Activated T-cell treated with anti-CD3 and anti-CD28 coated beads, Interleukin-2, amount 50 U/mL, for 72 hours (primary cell): ENCODE measurements around the gene FEZ2. TPM values are rescaled to one million over a fixed set of nuclear protein-coding genes. Genes with fewer than 3 reads are reported as not detected.
A peak's percentile ranks its signal among the peaks of the same experiment; 100 is the strongest.

Source experiments
- ATAC-seq, 2 donors: fragments of 150-1000 bp; cut with Tn5 transposase; replicated peaks in 1 of 2; 2 replicates each; pipeline ENCODE4 v1.10.0; 2021; ENCODE audit warnings: moderate library complexity in 2 of 2, mild to moderate bottlenecking in 1 of 2
- DNase-seq, 2 donors: peaks; one replicate each; pipeline ENCODE4 v3.0.0; 2021 to 2022; ENCODE audit warnings: mixed read lengths in 1 of 2
- H3K27ac Mint-ChIP-seq: one replicate; pipeline ENCODE4 v1.8.0; 2022; ENCODE audit warnings: mild to moderate bottlenecking, moderate library complexity, mixed read lengths
- H3K27me3 Mint-ChIP-seq: one replicate; pipeline ENCODE4 v1.8.0; 2022; ENCODE audit warnings: low read depth, mixed read lengths
- H3K36me3 Mint-ChIP-seq, 2 donors: one replicate each; pipeline ENCODE4 v1.8.0; 2022; ENCODE audit warnings: mixed read lengths in 2 of 2, mild to moderate bottlenecking in 1 of 2; ENCODE audit not compliant: insufficient read depth in 2 of 2
- H3K4me1 Mint-ChIP-seq: one replicate; pipeline ENCODE4 v1.8.0; 2022; ENCODE audit warnings: low read depth, mixed read lengths
- H3K4me3 Mint-ChIP-seq, 2 donors: one replicate each; pipeline ENCODE4 v1.8.0; 2022; ENCODE audit warnings: mild to moderate bottlenecking in 2 of 2, mixed read lengths in 2 of 2, moderate library complexity in 2 of 2
- H3K9me3 Mint-ChIP-seq, 2 donors: one replicate each; pipeline ENCODE4 v1.8.0; 2022; ENCODE audit warnings: mixed read lengths in 2 of 2
- total RNA-seq, 2 donors: library from RNA; stranded (reverse); gene quantifications; one replicate each; pipeline ENCODE4 v1.2.3, GENCODE V29; 2022

The FEZ2 gene
- total RNA-seq, 2 donors from 2014 or later = 11.1 to 12.5 TPM

- Mint-ChIP-seq H3K4me3 (no peak overlapping the region), H3K27ac (no peak overlapping the region)
These were observed 69.1 kb downstream of the FEZ2 start for GRCh38 chr2:36528766-36529392.

GRCh38 chr2:36528274-36528673, 69.7 kb downstream of the FEZ2 start:
- DNase-seq (no peak), ATAC-seq (peak in 1 of 2 donors; percentile 29)
- Mint-ChIP-seq H3K9me3 (no peaks in the 10 kb centered on the region), H3K27me3 (no peaks in the 10 kb centered on the region), H3K4me3 (no peak overlapping the region), H3K4me1 (no peaks in the 10 kb centered on the region), H3K27ac (no peak overlapping the region), H3K36me3 (no peaks in the 10 kb centered on the region)

More at GRCh38 chr2:36528766-36529392, 69.1 kb downstream of the FEZ2 start:
- no peak for ATAC-seq
- Mint-ChIP-seq H3K4me1 (no peaks in the 10 kb centered on the region), H3K9me3 (no peaks in the 10 kb centered on the region), H3K27me3 (no peaks in the 10 kb centered on the region), H3K36me3 (no peaks in the 10 kb centered on the region)
- no peak for DNase-seq

GRCh38 chr2:36526226-36526625, 71.7 kb downstream of the FEZ2 start:
- DNase-seq (no peak), ATAC-seq (no peak)
- H3K27me3 Mint-ChIP-seq = no peaks in the 10 kb centered on the region
- H3K9me3 Mint-ChIP-seq = no peaks in the 10 kb centered on the region
- no peak overlapping the region for H3K27ac Mint-ChIP-seq
- no peak overlapping the region for H3K4me3 Mint-ChIP-seq
- no peaks in the 10 kb centered on the region for H3K4me1 Mint-ChIP-seq
- no peaks in the 10 kb centered on the region for H3K36me3 Mint-ChIP-seq

- H3K36me3 Mint-ChIP-seq = no peaks in the 10 kb centered on the region
These were observed 72.7 kb downstream of the FEZ2 start for GRCh38 chr2:36525245-36525644.

GRCh38 chr2:36523153-36523552, 74.8 kb downstream of the FEZ2 start:
- Mint-ChIP-seq H3K36me3 (no peaks in the 10 kb centered on the region), H3K27me3 (no peaks in the 10 kb centered on the region), H3K27ac (no peak overlapping the region), H3K9me3 (no peaks in the 10 kb centered on the region), H3K4me3 (no peak overlapping the region), H3K4me1 (no peaks in the 10 kb centered on the region)
- DNase-seq = no peak
- ATAC-seq = no peak

More at GRCh38 chr2:36525245-36525644, 72.7 kb downstream of the FEZ2 start:
- ATAC-seq (no peak), DNase-seq (no peak)
- no peaks in the 10 kb centered on the region for H3K4me1 Mint-ChIP-seq
- H3K27ac Mint-ChIP-seq = no peak overlapping the region
- no peak overlapping the region for H3K4me3 Mint-ChIP-seq
- H3K27me3 Mint-ChIP-seq = no peaks in the 10 kb centered on the region
- no peaks in the 10 kb centered on the region for H3K9me3 Mint-ChIP-seq

GRCh38 chr2:36520431-36520830, 77.5 kb downstream of the FEZ2 start:
- Mint-ChIP-seq H3K27me3 (no peaks in the 10 kb centered on the region), H3K36me3 (no peaks in the 10 kb centered on the region), H3K4me3 (no peak overlapping the region), H3K27ac (no peak overlapping the region), H3K4me1 (no peaks in the 10 kb centered on the region), H3K9me3 (no peaks in the 10 kb centered on the region)
- no peak for DNase-seq
- ATAC-seq = no peak

GRCh38 chr2:36516136-36516870, 81.7 kb downstream of the FEZ2 start:
- H3K9me3 Mint-ChIP-seq = no peaks in the 10 kb centered on the region
- H3K27me3 Mint-ChIP-seq = no peaks in the 10 kb centered on the region
- H3K27ac Mint-ChIP-seq = no peak overlapping the region
- H3K36me3 Mint-ChIP-seq = no peaks in the 10 kb centered on the region
- no peak for ATAC-seq
- H3K4me1 Mint-ChIP-seq = no peaks in the 10 kb centered on the region
- no peak for DNase-seq
- no peak overlapping the region for H3K4me3 Mint-ChIP-seq

GRCh38 chr2:36515538-36515937, 82.4 kb downstream of the FEZ2 start:
- Mint-ChIP-seq H3K4me3 (no peak overlapping the region), H3K9me3 (no peaks in the 10 kb centered on the region), H3K36me3 (no peaks in the 10 kb centered on the region), H3K27ac (no peak overlapping the region), H3K4me1 (no peaks in the 10 kb centered on the region), H3K27me3 (no peaks in the 10 kb centered on the region)
- no peak for ATAC-seq
- no peak for DNase-seq

GRCh38 chr2:36513661-36514060, 84.3 kb downstream of the FEZ2 start:
- Mint-ChIP-seq H3K4me3 (no peak overlapping the region), H3K36me3 (no peaks in the 10 kb centered on the region), H3K9me3 (no peaks in the 10 kb centered on the region), H3K27me3 (no peaks in the 10 kb centered on the region), H3K27ac (no peak overlapping the region), H3K4me1 (no peaks in the 10 kb centered on the region)
- ATAC-seq (no peak), DNase-seq (no peak)

- H3K4me1 Mint-ChIP-seq = no peaks in the 10 kb centered on the region
- H3K27me3 Mint-ChIP-seq = no peaks in the 10 kb centered on the region
- no peak overlapping the region for H3K27ac Mint-ChIP-seq
- no peaks in the 10 kb centered on the region for H3K36me3 Mint-ChIP-seq
- DNase-seq (no peak), ATAC-seq (no peak)
- H3K4me3 Mint-ChIP-seq = no peak overlapping the region
- H3K9me3 Mint-ChIP-seq = no peaks in the 10 kb centered on the region
These were observed 85.3 kb downstream of the FEZ2 start for GRCh38 chr2:36512705-36513104.

GRCh38 chr2:36511858-36512603, 85.9 kb downstream of the FEZ2 start:
- Mint-ChIP-seq H3K27ac (no peak overlapping the region), H3K9me3 (no peaks in the 10 kb centered on the region), H3K27me3 (no peaks in the 10 kb centered on the region), H3K4me3 (no peak overlapping the region), H3K36me3 (no peaks in the 10 kb centered on the region), H3K4me1 (no peaks in the 10 kb centered on the region)
- ATAC-seq (no peak), DNase-seq (no peak)

- no peak overlapping the region for H3K27ac Mint-ChIP-seq
- ATAC-seq (no peak), DNase-seq (no peak)
- H3K4me1 Mint-ChIP-seq = no peaks in the 10 kb centered on the region
- no peaks in the 10 kb centered on the region for H3K9me3 Mint-ChIP-seq
- no peaks in the 10 kb centered on the region for H3K27me3 Mint-ChIP-seq
- no peaks in the 10 kb centered on the region for H3K36me3 Mint-ChIP-seq
- H3K4me3 Mint-ChIP-seq = no peak overlapping the region
These were observed 88.9 kb downstream of the FEZ2 start for GRCh38 chr2:36509075-36509474.

GRCh38 chr2:36507408-36507812, 90.6 kb downstream of the FEZ2 start:
- H3K4me3 Mint-ChIP-seq = no peak overlapping the region
- H3K27ac Mint-ChIP-seq = no peak overlapping the region
- no peaks in the 10 kb centered on the region for H3K4me1 Mint-ChIP-seq
- no peaks in the 10 kb centered on the region for H3K27me3 Mint-ChIP-seq
- DNase-seq (peak; percentile 24 to 32), ATAC-seq (peak; percentile 78 to 82)
- H3K9me3 Mint-ChIP-seq = no peaks in the 10 kb centered on the region
- no peaks in the 10 kb centered on the region for H3K36me3 Mint-ChIP-seq
